ENCODE results near the gene THAP6. TPM values are rescaled to one million over a fixed set of nuclear protein-coding genes. Genes with fewer than 3 reads are reported as not detected.
A peak's percentile ranks its signal among the peaks of the same experiment; 100 is the strongest.
"Not testable (repeated sequence)": the region's sequence is repeated elsewhere in the genome, so short reads cannot be mapped to it uniquely, and the experiment has no call there.

The THAP6 gene
- total and polyA plus RNA-seq, 7 experiments from 2014 or later, result 12.3 to 43.9 (median 22.7) TPM

DNA sequence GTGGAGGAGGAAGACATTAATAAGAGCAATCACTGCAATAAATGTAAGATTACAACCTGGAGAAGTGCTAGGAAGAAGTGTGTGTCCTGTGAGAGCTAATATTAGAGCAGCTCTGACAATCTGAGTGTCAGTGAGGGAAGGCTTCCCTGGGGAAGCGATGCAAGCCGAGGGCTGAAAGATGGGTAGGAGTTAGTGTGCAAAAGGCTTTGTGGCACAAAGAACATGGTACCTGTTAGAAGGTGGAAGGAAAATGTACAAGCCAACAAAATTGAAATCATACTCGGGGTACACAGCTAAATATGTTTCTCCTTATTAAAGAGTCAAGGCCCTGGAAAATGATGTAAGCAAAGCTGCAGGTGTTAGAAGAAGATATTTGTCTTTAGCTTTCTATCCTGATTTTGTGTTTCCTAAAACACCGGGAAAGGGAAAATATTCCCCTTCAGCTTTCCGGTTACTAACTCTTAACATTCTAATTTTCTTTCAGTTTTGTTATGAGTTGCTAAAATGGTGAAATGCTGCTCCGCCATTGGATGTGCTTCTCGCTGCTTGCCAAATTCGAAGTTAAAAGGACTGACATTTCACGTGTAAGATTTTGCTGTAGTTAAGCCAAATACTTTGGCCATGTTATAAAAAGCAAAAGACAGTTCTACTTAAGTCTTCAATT lies 808 bp downstream of the THAP6 start:
- peaks cover 49 to 53% of the 10 kb centered on the region in 2 donors for H3K4me1 ChIP-seq (ENCODE audit: control insufficient read depth in 2 of 2, insufficient read depth in 2 of 2, low read length in 2 of 2)
- no peaks in the 10 kb centered on the region for H3K27me3 ChIP-seq (ENCODE audit: control insufficient read depth in 2 of 2, insufficient read depth in 2 of 2, low read length in 2 of 2)
- CTCF ChIA-PET, result interaction anchor here (0.6 to 1.2 kb wide), 3 partner anchors 16 to 256 kb away, joined by 3 to 5 read pairs (median 3); partner anchors contain the start of gene USO1
- Mint-ChIP-seq H3K27ac (peak overlapping the region in 7 of 9 donors; percentile 96 to 100 (median 98)), H3K36me3 (peaks cover 4 to 27% (median 23%) of the 10 kb centered on the region in 5 donors), H3K4me3 (peak overlapping the region in 1 of 10 donors; percentile 97), H3K9me3 (peaks cover 0 to 2% (median 0%) of the 10 kb centered on the region in 11 donors), H3K27me3 (no peaks in the 10 kb centered on the region), H3K4me1 (peaks cover 25 to 61% (median 53%) of the 10 kb centered on the region in 7 donors)
- peaks cover 0 to 15% (median 5%) of the 10 kb centered on the region in 3 experiments for H3K36me3 ChIP-seq (ENCODE audit: control insufficient read depth in 2 of 3, insufficient read depth in 3 of 3, low read length in 3 of 3)
- peak in 5 of 9 donors; percentile 11 to 27 (median 26) for DNase-seq
- no peaks in the 10 kb centered on the region for H3K9me3 ChIP-seq (ENCODE audit: control insufficient read depth in 2 of 3, low read length in 3 of 3)
- intact Hi-C loops (cut with micrococcal nuclease), result loop anchor here (1.0 to 10.0 kb wide), 15 partner anchors 115 to 1642 kb away; partner anchors contain the start of genes AREG (in 2 of the 2), CCNI (in 2 of the 2), CDKL2 (in 2 of the 2) and G3BP2 (in 2 of the 2)
- POLR2A ChIA-PET, result interaction anchor here (0.9 to 3.6 kb wide), 13 partner anchors 10 to 1117 kb away, joined by 3 to 27 read pairs (median 5); partner anchors contain the start of genes NAAA and USO1
- peak overlapping the region; percentile 98 for H3K27ac ChIP-seq (ENCODE audit: low read depth, low read length)
- no peak for ATAC-seq
- peak overlapping the region; percentile 79 for H3K4me3 ChIP-seq (ENCODE audit: low read length)

DNA sequence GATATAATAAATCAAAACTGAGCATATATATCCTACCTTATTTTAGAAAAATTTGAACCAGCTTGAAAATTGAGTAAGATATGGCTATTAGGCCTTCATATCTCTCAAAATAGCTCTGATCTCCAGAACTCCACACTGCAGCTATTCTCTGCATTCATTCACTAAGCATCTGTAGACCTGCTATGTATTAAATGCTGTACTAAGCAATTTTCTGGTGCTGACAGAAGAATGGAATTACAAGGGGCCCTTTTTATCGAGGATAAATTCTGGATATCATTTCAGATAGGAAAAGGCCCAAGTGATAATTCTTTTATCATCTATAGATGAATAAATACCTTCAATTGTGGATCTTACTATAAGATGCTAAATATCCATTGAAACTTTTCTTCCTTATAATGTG lies 1.9 kb downstream of the THAP6 start:
- POLR2A ChIA-PET, result interaction anchor here (0.6 to 3.6 kb wide), 4 partner anchors 9 to 208 kb away, joined by 3 to 27 read pairs (median 4); partner anchors contain the start of gene USO1
- no peaks in the 10 kb centered on the region for H3K9me3 ChIP-seq (ENCODE audit: control insufficient read depth in 2 of 3, low read length in 3 of 3)
- CTCF ChIA-PET, result no interaction called here
- Mint-ChIP-seq H3K4me3 (peak overlapping the region in 1 of 10 donors; percentile 97), H3K4me1 (peaks cover 25 to 69% (median 58%) of the 10 kb centered on the region in 7 donors), H3K9me3 (peaks cover 0 to 2% (median 0%) of the 10 kb centered on the region in 11 donors), H3K36me3 (peaks cover 6 to 35% (median 31%) of the 10 kb centered on the region in 5 donors), H3K27ac (peak overlapping the region in 6 of 9 donors; percentile 97 to 100 (median 98)), H3K27me3 (no peaks in the 10 kb centered on the region)
- no peak for DNase-seq
- peaks cover 0 to 15% (median 5%) of the 10 kb centered on the region in 3 experiments for H3K36me3 ChIP-seq (ENCODE audit: control insufficient read depth in 2 of 3, insufficient read depth in 3 of 3, low read length in 3 of 3)
- no peaks in the 10 kb centered on the region for H3K27me3 ChIP-seq (ENCODE audit: control insufficient read depth in 2 of 2, insufficient read depth in 2 of 2, low read length in 2 of 2)
- H3K4me3 ChIP-seq (ENCODE audit: low read length), result no peak overlapping the region
- peak overlapping the region; percentile 98 for H3K27ac ChIP-seq (ENCODE audit: low read depth, low read length)
- peaks cover 41 to 43% of the 10 kb centered on the region in 2 donors for H3K4me1 ChIP-seq (ENCODE audit: control insufficient read depth in 2 of 2, insufficient read depth in 2 of 2, low read length in 2 of 2)
- intact Hi-C loops (cut with micrococcal nuclease), result loop anchor here (10.0 kb wide), 2 partner anchors 1071 to 1479 kb away; partner anchors contain the start of gene AREG (in 1 of the 2)
- ATAC-seq, result no peak

DNA sequence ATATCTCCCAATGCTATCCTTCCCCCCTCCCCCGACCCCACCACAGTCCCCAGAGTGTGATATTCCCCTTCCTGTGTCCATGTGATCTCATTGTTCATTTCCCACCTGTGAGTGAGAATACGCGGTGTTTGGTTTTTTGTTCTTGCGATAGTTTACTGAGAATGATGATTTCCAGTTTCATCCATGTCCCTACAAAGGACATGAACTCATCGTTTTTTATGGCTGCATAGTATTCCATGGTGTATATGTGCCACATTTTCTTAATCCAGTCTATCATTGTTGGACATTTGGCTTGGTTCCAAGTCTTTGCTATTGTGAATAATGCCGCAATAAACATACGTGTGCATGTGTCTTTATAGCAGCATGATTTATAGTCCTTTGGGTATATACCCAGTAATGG lies 5.2 kb downstream of the THAP6 start:
- H3K27ac ChIP-seq (ENCODE audit: low read depth, low read length); H3K4me3 ChIP-seq (ENCODE audit: low read length); H3K27me3 ChIP-seq (ENCODE audit: control insufficient read depth in 2 of 2, insufficient read depth in 2 of 2, low read length in 2 of 2); H3K27ac Mint-ChIP-seq; DNase-seq; POLR2A ChIA-PET; CTCF ChIA-PET; H3K27me3 Mint-ChIP-seq; ATAC-seq; H3K9me3 ChIP-seq (ENCODE audit: control insufficient read depth in 2 of 3, low read length in 3 of 3); H3K9me3 Mint-ChIP-seq: not testable (repeated sequence)
- peaks cover 22 to 75% (median 64%) of the 10 kb centered on the region in 7 donors for H3K4me1 Mint-ChIP-seq
- peaks cover 15 to 63% (median 51%) of the 10 kb centered on the region in 5 donors for H3K36me3 Mint-ChIP-seq
- H3K36me3 ChIP-seq (ENCODE audit: control insufficient read depth in 2 of 3, insufficient read depth in 3 of 3, low read length in 3 of 3), result peaks cover 6 to 24% (median 11%) of the 10 kb centered on the region in 3 experiments
- peaks cover 17 to 20% of the 10 kb centered on the region in 2 donors for H3K4me1 ChIP-seq (ENCODE audit: control insufficient read depth in 2 of 2, insufficient read depth in 2 of 2, low read length in 2 of 2)
- peak overlapping the region in 3 of 10 donors; percentile 2 to 18 (median 8) for H3K4me3 Mint-ChIP-seq
- intact Hi-C loops (cut with micrococcal nuclease), result loop anchor here (10.0 kb wide), 2 partner anchors 1075 to 1475 kb away; partner anchors contain the start of gene AREG (in 1 of the 2)

DNA sequence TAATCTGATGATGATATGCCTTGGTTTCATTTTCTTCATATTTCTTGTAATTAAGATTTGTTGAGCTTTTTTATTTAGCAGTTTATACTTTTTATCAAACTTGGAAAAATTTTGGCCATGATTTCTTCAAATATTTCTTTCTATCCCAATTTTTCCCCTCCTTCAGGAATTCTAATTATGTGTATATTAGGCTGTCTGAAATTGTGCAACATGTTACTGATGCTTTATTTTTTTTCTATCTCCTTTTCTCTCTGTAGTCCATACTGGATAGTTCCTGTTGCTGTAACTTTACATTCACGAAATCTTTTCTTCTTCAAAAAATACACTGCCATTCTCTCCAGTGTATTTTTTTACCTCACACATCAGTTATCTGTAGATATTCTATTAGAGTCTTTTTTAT lies 10.8 kb downstream of the THAP6 start:
- Mint-ChIP-seq H3K27me3 (no peaks in the 10 kb centered on the region), H3K4me3 (no peak overlapping the region), H3K36me3 (peaks cover 34 to 84% (median 73%) of the 10 kb centered on the region in 5 donors), H3K9me3 (peaks cover 0 to under 1% (median 0%) of the 10 kb centered on the region in 11 donors), H3K27ac (no peak overlapping the region), H3K4me1 (peaks cover 12 to 35% (median 26%) of the 10 kb centered on the region in 7 donors)
- Histone ChIP-seq H3K4me1 (ENCODE audit: control insufficient read depth in 2 of 2, insufficient read depth in 2 of 2, low read length in 2 of 2) (no peaks in the 10 kb centered on the region), H3K27me3 (ENCODE audit: control insufficient read depth in 2 of 2, insufficient read depth in 2 of 2, low read length in 2 of 2) (no peaks in the 10 kb centered on the region), H3K27ac (ENCODE audit: low read depth, low read length) (no peak overlapping the region), H3K9me3 (ENCODE audit: control insufficient read depth in 2 of 3, low read length in 3 of 3) (no peaks in the 10 kb centered on the region), H3K4me3 (ENCODE audit: low read length) (no peak overlapping the region), H3K36me3 (ENCODE audit: control insufficient read depth in 2 of 3, insufficient read depth in 3 of 3, low read length in 3 of 3) (peaks cover 8 to 48% (median 26%) of the 10 kb centered on the region in 3 experiments)
- no peak for DNase-seq
- CTCF ChIA-PET, result no interaction called here
- POLR2A ChIA-PET, result interaction anchor here (1.2 kb wide), 1 partner anchor 9 kb away, joined by 3 read pairs; no protein-coding TSS in a partner anchor
- ATAC-seq, result no peak
- intact Hi-C loops (cut with micrococcal nuclease), result no loop called here

DNA sequence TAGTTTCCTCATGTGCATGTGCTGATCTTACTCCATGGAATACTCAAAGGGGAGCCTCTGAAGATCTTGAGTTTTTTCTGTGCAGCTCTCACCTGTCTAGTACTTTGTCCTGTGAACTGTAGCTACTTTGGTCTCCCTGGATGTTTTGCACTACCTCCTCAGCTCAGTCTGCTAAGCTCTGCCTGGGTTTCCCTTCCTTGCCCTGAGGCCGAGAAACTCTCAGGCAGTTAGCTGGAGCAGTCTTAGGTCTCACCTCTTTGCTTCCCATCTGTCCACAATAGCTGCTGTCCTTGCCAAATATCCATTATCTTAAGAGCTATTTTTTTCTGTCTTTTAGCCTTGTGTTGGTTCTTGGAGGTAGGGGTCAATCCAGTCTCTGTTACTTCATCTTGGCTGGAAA lies 11.6 kb downstream of the THAP6 start:
- H3K4me1 Mint-ChIP-seq, result peaks cover 9 to 27% (median 18%) of the 10 kb centered on the region in 7 donors
- peaks cover 0 to 5% (median 0%) of the 10 kb centered on the region in 11 donors for H3K9me3 Mint-ChIP-seq
- Histone ChIP-seq H3K27ac (ENCODE audit: low read depth, low read length) (no peak overlapping the region), H3K4me3 (ENCODE audit: low read length) (no peak overlapping the region), H3K9me3 (ENCODE audit: control insufficient read depth in 2 of 3, low read length in 3 of 3) (peaks cover 0 to under 1% (median 0%) of the 10 kb centered on the region in 3 experiments), H3K4me1 (ENCODE audit: control insufficient read depth in 2 of 2, insufficient read depth in 2 of 2, low read length in 2 of 2) (no peaks in the 10 kb centered on the region), H3K36me3 (ENCODE audit: control insufficient read depth in 2 of 3, insufficient read depth in 3 of 3, low read length in 3 of 3) (peaks cover 15 to 55% (median 26%) of the 10 kb centered on the region in 3 experiments), H3K27me3 (ENCODE audit: control insufficient read depth in 2 of 2, insufficient read depth in 2 of 2, low read length in 2 of 2) (no peaks in the 10 kb centered on the region)
- H3K27me3 Mint-ChIP-seq, result no peaks in the 10 kb centered on the region
- H3K27ac Mint-ChIP-seq, result peak overlapping the region in 2 of 9 donors; percentile 1 to 2
- ChIA-PET POLR2A (interaction anchor here (1.3 to 1.5 kb wide), 2 partner anchors 10 to 11 kb away, joined by 3 to 8 read pairs; partner anchors contain the start of genes RCHY1 and THAP6), CTCF (no interaction called here)
- no peak for DNase-seq
- no peak for ATAC-seq
- intact Hi-C loops (cut with micrococcal nuclease), result no loop called here
- no peak overlapping the region for H3K4me3 Mint-ChIP-seq
- H3K36me3 Mint-ChIP-seq, result peaks cover 36 to 84% (median 73%) of the 10 kb centered on the region in 5 donors

DNA sequence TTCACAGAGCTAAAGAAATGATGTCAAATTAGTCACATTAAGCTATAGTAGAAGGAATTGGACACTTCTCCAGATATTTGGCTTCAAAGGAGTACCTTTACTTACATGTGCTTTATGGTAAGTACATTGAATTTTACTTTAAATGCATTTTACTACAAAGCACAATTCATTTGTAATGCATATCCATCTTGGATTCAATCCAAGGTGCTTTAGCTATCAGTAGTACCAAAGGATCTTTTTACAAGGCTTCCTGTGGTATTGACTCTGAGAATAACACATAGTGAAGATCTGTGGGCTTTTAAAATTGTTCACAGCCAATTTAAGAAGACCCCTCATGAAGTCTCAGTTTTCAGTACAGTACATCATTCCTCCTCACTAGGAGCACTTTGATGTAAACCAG lies 13.2 kb downstream of the THAP6 start:
- ChIA-PET CTCF (no interaction called here), POLR2A (interaction anchor here (0.6 kb wide), 1 partner anchor 314 kb away, joined by 3 read pairs; no protein-coding TSS in a partner anchor)
- H3K36me3 Mint-ChIP-seq, result peaks cover 46 to 88% (median 83%) of the 10 kb centered on the region in 5 donors
- DNase-seq (no peak), ATAC-seq (no peak)
- H3K4me1 Mint-ChIP-seq, result peaks cover 8 to 22% (median 14%) of the 10 kb centered on the region in 7 donors
- H3K4me3 ChIP-seq (ENCODE audit: low read length), result no peak overlapping the region
- peaks cover 2 to 21% (median 9%) of the 10 kb centered on the region in 11 donors for H3K9me3 Mint-ChIP-seq
- H3K4me3 Mint-ChIP-seq, result no peak overlapping the region
- peaks cover 20 to 65% (median 20%) of the 10 kb centered on the region in 3 experiments for H3K36me3 ChIP-seq (ENCODE audit: control insufficient read depth in 2 of 3, insufficient read depth in 3 of 3, low read length in 3 of 3)
- intact Hi-C loops (cut with micrococcal nuclease), result no loop called here
- peaks cover 0 to 6% (median 0%) of the 10 kb centered on the region in 3 experiments for H3K9me3 ChIP-seq (ENCODE audit: control insufficient read depth in 2 of 3, low read length in 3 of 3)
- no peak overlapping the region for H3K27ac ChIP-seq (ENCODE audit: low read depth, low read length)
- H3K27ac Mint-ChIP-seq, result no peak overlapping the region
- H3K27me3 ChIP-seq (ENCODE audit: control insufficient read depth in 2 of 2, insufficient read depth in 2 of 2, low read length in 2 of 2), result no peaks in the 10 kb centered on the region
- no peaks in the 10 kb centered on the region for H3K27me3 Mint-ChIP-seq
- no peaks in the 10 kb centered on the region for H3K4me1 ChIP-seq (ENCODE audit: control insufficient read depth in 2 of 2, insufficient read depth in 2 of 2, low read length in 2 of 2)
